ENCODE data around the gene OGFR. TPM values are rescaled to one million over a fixed set of nuclear protein-coding genes. Genes with fewer than 3 reads are reported as not detected.

OGFR gene
- total RNA-seq, 1 experiment from 2014 or later, result 46.1 TPM

DNA sequence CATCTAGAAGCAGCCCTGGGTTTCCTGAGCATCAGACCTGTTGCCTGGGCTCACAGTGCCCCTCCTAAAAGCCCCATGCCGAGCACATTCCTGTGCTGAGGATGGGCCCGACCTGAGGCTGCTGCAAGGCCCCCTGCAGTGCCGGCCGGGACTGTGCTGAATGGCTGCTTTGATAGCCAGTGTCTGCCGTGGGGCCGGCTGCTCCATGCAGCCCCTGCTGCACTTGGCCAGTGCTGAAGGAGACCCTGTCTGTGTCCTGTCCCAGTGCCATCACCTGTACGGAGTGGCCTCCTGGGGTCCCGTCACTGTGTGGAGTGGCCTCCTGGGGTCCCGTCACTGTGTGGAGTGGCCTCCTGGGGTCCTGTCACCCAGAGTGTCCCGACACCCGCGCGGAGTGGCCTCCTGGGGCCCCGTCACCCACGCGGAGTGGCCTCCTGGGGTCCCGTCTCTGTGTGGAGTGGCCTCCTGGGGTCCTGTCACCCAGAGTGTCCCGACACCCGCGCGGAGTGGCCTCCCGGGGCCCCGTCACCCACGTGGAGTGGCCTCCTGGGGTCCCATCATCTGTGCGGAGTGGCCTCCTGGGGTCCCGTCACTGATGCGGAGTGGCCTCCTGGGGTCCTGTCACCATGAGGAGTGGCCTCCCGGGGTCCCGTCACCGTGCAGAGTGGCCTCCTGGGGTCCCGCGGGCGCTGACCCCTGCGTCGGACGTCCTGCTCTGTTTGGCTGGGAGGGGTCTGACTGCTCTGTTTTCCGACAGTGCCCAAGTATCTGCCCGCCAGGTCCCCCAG lies 19.2 kb downstream of the OGFR start:
- no peaks in the 10 kb centered on the region for H3K27me3 ChIP-seq (replicated peaks; ENCODE audit: insufficient read depth, low read depth, low read length, poor library complexity)
- H3K4me3 ChIP-seq (ENCODE audit: low read depth, low read length, poor library complexity, severe bottlenecking), result peak overlapping the region; percentile 20
- no peaks in the 10 kb centered on the region for H3K9me3 ChIP-seq (ENCODE audit: low read depth, low read length, poor library complexity, severe bottlenecking)
- no peak for TF ChIP-seq EZH2 (IDR thresholded peaks at IDR 0.05; ENCODE audit: borderline replicate concordance, low read depth, low read length, poor library complexity, severe bottlenecking)
- TF ChIP-seq CTCF (conservative IDR thresholded peaks at IDR 0.05; ENCODE audit: low read depth, low read length), result no peak
- BruUV-seq (replicated peaks), result no TSS peak
- no peaks in the 10 kb centered on the region for H3K36me3 ChIP-seq (ENCODE audit: insufficient read depth, low read length, poor library complexity, severe bottlenecking)
- ChIA-PET CTCF (interaction anchor here (0.6 kb wide), 1 partner anchor 419 kb away, joined by 5 read pairs; no protein-coding TSS in a partner anchor), POLR2A (ENCODE audit: low non-redundant PET) (no interaction called here)
- H3K27ac ChIP-seq (ENCODE audit: low read depth, low read length, poor library complexity, severe bottlenecking), result peak overlapping the region; percentile 8
- DNase-seq (ENCODE audit: low spot score), result no peak
- intact Hi-C loops (cut with micrococcal nuclease; ENCODE audit: unreplicated experiment), result loop anchor here (5.0 kb wide), 1 partner anchor 183 kb away; the partner anchor contains the start of gene BHLHE23
- H3K4me1 ChIP-seq (ENCODE audit: insufficient read depth, low read length, poor library complexity, severe bottlenecking), result peaks cover 13% of the 10 kb centered on the region

GRCh38 chr20:62824476-62825332 lies 20.1 kb downstream of the OGFR start:
- no peaks in the 10 kb centered on the region for H3K9me3 ChIP-seq (ENCODE audit: low read depth, low read length, poor library complexity, severe bottlenecking)
- peak overlapping the region; percentile 20 for H3K4me3 ChIP-seq (ENCODE audit: low read depth, low read length, poor library complexity, severe bottlenecking)
- no TSS peak for BruUV-seq (replicated peaks)
- no peaks in the 10 kb centered on the region for H3K27me3 ChIP-seq (replicated peaks; ENCODE audit: insufficient read depth, low read depth, low read length, poor library complexity)
- CTCF ChIA-PET, result interaction anchor here (0.6 kb wide), 1 partner anchor 10 kb away, joined by 6 read pairs; no protein-coding TSS in a partner anchor
- no peak for TF ChIP-seq CTCF (conservative IDR thresholded peaks at IDR 0.05; ENCODE audit: low read depth, low read length)
- no peak for TF ChIP-seq EZH2 (IDR thresholded peaks at IDR 0.05; ENCODE audit: borderline replicate concordance, low read depth, low read length, poor library complexity, severe bottlenecking)
- intact Hi-C loops (cut with micrococcal nuclease; ENCODE audit: unreplicated experiment), result loop anchor here (5.0 kb wide), 1 partner anchor 183 kb away; the partner anchor contains the start of gene BHLHE23
- peaks cover 8% of the 10 kb centered on the region for H3K4me1 ChIP-seq (ENCODE audit: insufficient read depth, low read length, poor library complexity, severe bottlenecking)
- DNase-seq (ENCODE audit: low spot score), result peak; percentile 73
- H3K27ac ChIP-seq (ENCODE audit: low read depth, low read length, poor library complexity, severe bottlenecking), result no peak overlapping the region
- POLR2A ChIA-PET (ENCODE audit: low non-redundant PET), result interaction anchor here (0.6 kb wide), 1 partner anchor 22 kb away, joined by 3 read pairs; no protein-coding TSS in a partner anchor
- no peaks in the 10 kb centered on the region for H3K36me3 ChIP-seq (ENCODE audit: insufficient read depth, low read length, poor library complexity, severe bottlenecking)

DNA sequence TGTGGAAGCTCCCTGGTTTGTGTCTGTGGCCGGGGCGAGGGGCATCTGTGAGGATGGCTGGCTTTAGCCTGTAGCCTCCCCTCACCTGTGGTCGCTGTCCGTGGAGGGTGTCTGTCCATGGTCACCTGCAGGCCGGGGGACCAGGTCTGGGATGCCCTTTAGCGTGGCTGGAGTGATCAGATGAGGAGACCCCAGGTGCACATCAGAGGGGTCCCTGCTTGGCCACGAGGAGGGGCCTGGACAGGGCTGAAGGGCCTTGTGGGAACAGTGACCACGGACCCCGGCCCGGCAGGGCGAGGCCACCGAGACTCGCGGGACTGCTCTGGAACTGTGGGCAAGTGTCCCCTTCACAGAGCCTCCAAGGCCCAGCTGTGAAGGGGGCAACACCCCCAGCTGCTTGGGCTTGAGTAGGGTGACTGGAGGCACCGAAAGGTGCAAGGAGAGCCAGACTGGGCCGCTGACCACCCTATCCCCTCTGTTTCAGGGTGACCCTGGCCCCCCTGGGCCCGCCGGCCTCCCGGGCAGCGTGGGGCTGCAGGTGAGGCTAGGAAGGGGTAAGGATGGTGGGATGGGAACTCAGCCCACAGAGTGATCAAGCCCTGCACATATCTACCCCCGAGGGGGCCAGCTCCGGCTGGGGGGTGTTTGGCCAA lies 20.8 kb downstream of the OGFR start:
- no TSS peak for BruUV-seq (replicated peaks)
- intact Hi-C loops (cut with micrococcal nuclease; ENCODE audit: unreplicated experiment), result no loop called here
- TF ChIP-seq EZH2 (IDR thresholded peaks at IDR 0.05; ENCODE audit: borderline replicate concordance, low read depth, low read length, poor library complexity, severe bottlenecking) (no peak), CTCF (conservative IDR thresholded peaks at IDR 0.05; ENCODE audit: low read depth, low read length) (no peak)
- ChIA-PET CTCF (no interaction called here), POLR2A (ENCODE audit: low non-redundant PET) (no interaction called here)
- Histone ChIP-seq H3K4me3 (ENCODE audit: low read depth, low read length, poor library complexity, severe bottlenecking) (no peak overlapping the region), H3K4me1 (ENCODE audit: insufficient read depth, low read length, poor library complexity, severe bottlenecking) (peaks cover 8% of the 10 kb centered on the region), H3K9me3 (ENCODE audit: low read depth, low read length, poor library complexity, severe bottlenecking) (no peaks in the 10 kb centered on the region), H3K36me3 (ENCODE audit: insufficient read depth, low read length, poor library complexity, severe bottlenecking) (no peaks in the 10 kb centered on the region), H3K27ac (ENCODE audit: low read depth, low read length, poor library complexity, severe bottlenecking) (no peak overlapping the region), H3K27me3 (replicated peaks; ENCODE audit: insufficient read depth, low read depth, low read length, poor library complexity) (no peaks in the 10 kb centered on the region)
- DNase-seq (ENCODE audit: low spot score), result no peak
